CD4-positive, alpha-beta T cell treated with Interleukin-6 at 100 ng/mL for 8 hours (primary cell): Measurements from ENCODE around the gene PPIL4.
"Not testable (repeated sequence)": the region's sequence is repeated elsewhere in the genome, so short reads cannot be mapped to it uniquely, and the experiment has no call there.

Experiments used
- DNase-seq: peaks from one replicate; pipeline ENCODE4 v3.0.0-alpha.2; 2020; ENCODE audit warnings: mixed read lengths, low spot score

PPIL4 gene

GRCh38 chr6:149534742-149535141 lies 11.1 kb downstream of the PPIL4 start:
- DNase-seq: no peak

GRCh38 chr6:149529650-149530049 lies 16.2 kb downstream of the PPIL4 start:
- DNase-seq: no peak

GRCh38 chr6:149515494-149515893 lies 30.3 kb downstream of the PPIL4 start:
- DNase-seq: no peak

- DNase-seq: no peak
These were observed 31.9 kb downstream of the PPIL4 start for GRCh38 chr6:149513915-149514314.

GRCh38 chr6:149510793-149511512 lies 34.9 kb downstream of the PPIL4 start:
- DNase-seq: no peak

- peak; percentile 65 for DNase-seq
These were observed 37.4 kb downstream of the PPIL4 start for GRCh38 chr6:149508485-149508884.

GRCh38 chr6:149503872-149504271 lies 42.0 kb downstream of the PPIL4 start:
- no peak for DNase-seq

GRCh38 chr6:149503276-149503675 lies 42.6 kb downstream of the PPIL4 start:
- no peak for DNase-seq

GRCh38 chr6:149501768-149502167 lies 44.1 kb downstream of the PPIL4 start:
- no peak for DNase-seq

- no peak for DNase-seq
These were observed 44.6 kb downstream of the PPIL4 start for GRCh38 chr6:149501201-149501600.

GRCh38 chr6:149500096-149500495 lies 45.7 kb downstream of the PPIL4 start:
- no peak for DNase-seq

- no peak for DNase-seq
These were observed 46.8 kb downstream of the PPIL4 start for GRCh38 chr6:149499066-149499465.

GRCh38 chr6:149497365-149497764 lies 48.5 kb downstream of the PPIL4 start:
- DNase-seq: no peak

GRCh38 chr6:149496597-149496996 lies 49.2 kb downstream of the PPIL4 start:
- peak; percentile 31 for DNase-seq

- DNase-seq: not testable (repeated sequence)
These were observed 50.4 kb downstream of the PPIL4 start for GRCh38 chr6:149495349-149496016.

GRCh38 chr6:149494810-149495209 lies 51.0 kb downstream of the PPIL4 start:
- peak; percentile 85 for DNase-seq

GRCh38 chr6:149493761-149494320 lies 52.0 kb downstream of the PPIL4 start:
- no peak for DNase-seq

- DNase-seq: no peak
These were observed 53.0 kb downstream of the PPIL4 start for GRCh38 chr6:149492798-149493343.

GRCh38 chr6:149489967-149490366 lies 55.9 kb downstream of the PPIL4 start:
- no peak for DNase-seq

- peak; percentile 74 for DNase-seq
These were observed 57.0 kb downstream of the PPIL4 start for GRCh38 chr6:149488815-149489214.

GRCh38 chr6:149487316-149487715 lies 58.5 kb downstream of the PPIL4 start:
- no peak for DNase-seq

GRCh38 chr6:149484733-149485700 lies 60.8 kb downstream of the PPIL4 start, which contains the start of gene ZC3H12D:
Gene ZC3H12D (minus strand): TSS chr6:149485014. CDS start chr6:149474543, 10,471 bp downstream.
- DNase-seq: peak; percentile 88
